Pons (tissue), 1 donor: ENCODE measurements around the gene MYLK4.

Experiments used
- DNase-seq: peaks from one replicate; pipeline ENCODE4 v3.0.0-alpha.2; 2016; ENCODE audit warnings: low spot score

Gene MYLK4

GRCh38 chr6:2755456-2755855 is 4.7 kb upstream of the MYLK4 start:
- DNase-seq: no peak

GRCh38 chr6:2754911-2755310 is 4.2 kb upstream of the MYLK4 start:
- no peak for DNase-seq

GRCh38 chr6:2754393-2754792 is 3.7 kb upstream of the MYLK4 start:
- DNase-seq: no peak

GRCh38 chr6:2753743-2754142 is 3.0 kb upstream of the MYLK4 start:
- DNase-seq: no peak

- DNase-seq: peak; percentile 88
These were observed 2.4 kb upstream of the MYLK4 start for GRCh38 chr6:2753110-2753489.

- no peak for DNase-seq
These were observed 1.9 kb upstream of the MYLK4 start for GRCh38 chr6:2752477-2753109.

GRCh38 chr6:2751871-2752270 is 1.1 kb upstream of the MYLK4 start:
- no peak for DNase-seq

- peak; percentile 85 for DNase-seq
These were observed 637 bp downstream of the MYLK4 start for GRCh38 chr6:2749969-2750600.

- DNase-seq: no peak
These were observed 2.5 kb downstream of the MYLK4 start for GRCh38 chr6:2748183-2748582.

GRCh38 chr6:2746557-2747061 is 4.1 kb downstream of the MYLK4 start:
- no peak for DNase-seq

GRCh38 chr6:2745246-2745645 is 5.5 kb downstream of the MYLK4 start:
- DNase-seq: no peak

GRCh38 chr6:2744778-2745177 is 5.9 kb downstream of the MYLK4 start:
- no peak for DNase-seq

- peak; percentile 84 for DNase-seq
These were observed 6.4 kb downstream of the MYLK4 start for GRCh38 chr6:2744209-2744771.

GRCh38 chr6:2743280-2744208 is 7.2 kb downstream of the MYLK4 start:
- no peak for DNase-seq

GRCh38 chr6:2741756-2742155 is 9.0 kb downstream of the MYLK4 start:
- DNase-seq: no peak

- DNase-seq: no peak
These were observed 10.1 kb downstream of the MYLK4 start for GRCh38 chr6:2740581-2740980.

GRCh38 chr6:2739335-2739734 is 11.4 kb downstream of the MYLK4 start:
- DNase-seq: no peak

GRCh38 chr6:2738373-2738979 is 12.2 kb downstream of the MYLK4 start:
- DNase-seq: peak; percentile 88

- DNase-seq: no peak
These were observed 12.8 kb downstream of the MYLK4 start for GRCh38 chr6:2737885-2738284.

GRCh38 chr6:2734488-2735166 is 16.1 kb downstream of the MYLK4 start:
- no peak for DNase-seq

GRCh38 chr6:2733736-2734480 is 16.8 kb downstream of the MYLK4 start:
- DNase-seq: no peak
